Skeletal muscle cell (primary cell): Measurements from ENCODE around the gene UBTFL1.
"Not testable (repeated sequence)": the region's sequence is repeated elsewhere in the genome, so short reads cannot be mapped to it uniquely, and the experiment has no call there.

Experiments used
- DNase-seq: peaks from one replicate; pipeline ENCODE4 v3.0.0-alpha.2; 2010; ENCODE audit warnings: low read depth
- H3K4me3 ChIP-seq: 2 replicates; pipeline ENCODE4 v1.5.1; 2011; ENCODE audit warnings: low read depth, mild to moderate bottlenecking, control low read depth, low read length, moderate library complexity

UBTFL1 gene

GRCh38 chr11:90085650-90086049, at the start of gene UBTFL1:
TSS of gene UBTFL1 (plus strand) at chr11:90085950. CDS start at chr11:90085950, 0 bp downstream.
- DNase-seq, H3K4me3 ChIP-seq: not testable (repeated sequence)

GRCh38 chr11:90051591-90052209, 34.0 kb upstream of the UBTFL1 start:
- not testable (repeated sequence) for DNase-seq, H3K4me3 ChIP-seq

GRCh38 chr11:90052311-90052710, 33.4 kb upstream of the UBTFL1 start:
- H3K4me3 ChIP-seq, DNase-seq: not testable (repeated sequence)

GRCh38 chr11:90053545-90053944, 32.2 kb upstream of the UBTFL1 start:
- DNase-seq, H3K4me3 ChIP-seq: not testable (repeated sequence)

- DNase-seq, H3K4me3 ChIP-seq: not testable (repeated sequence)
Observed at GRCh38 chr11:90088731-90089130, 3.0 kb downstream of the UBTFL1 start.

- not testable (repeated sequence) for H3K4me3 ChIP-seq, DNase-seq
Observed at GRCh38 chr11:90095230-90095924, 9.6 kb downstream of the UBTFL1 start.

GRCh38 chr11:90098261-90098660, 12.5 kb downstream of the UBTFL1 start:
- not testable (repeated sequence) for H3K4me3 ChIP-seq, DNase-seq

GRCh38 chr11:90100431-90100830, 14.7 kb downstream of the UBTFL1 start:
- H3K4me3 ChIP-seq = no peak overlapping the region
- DNase-seq = no peak

- DNase-seq = no peak
- H3K4me3 ChIP-seq = no peak overlapping the region
Observed at GRCh38 chr11:90113541-90113940, 27.8 kb downstream of the UBTFL1 start.

- H3K4me3 ChIP-seq = no peak overlapping the region
- no peak for DNase-seq
Observed at GRCh38 chr11:90120191-90120590, 34.4 kb downstream of the UBTFL1 start.

GRCh38 chr11:90124371-90124770, 38.6 kb downstream of the UBTFL1 start:
- H3K4me3 ChIP-seq = no peak overlapping the region
- DNase-seq = no peak

- DNase-seq = no peak
- H3K4me3 ChIP-seq = no peak overlapping the region
Observed at GRCh38 chr11:90124946-90125345, 39.2 kb downstream of the UBTFL1 start.

GRCh38 chr11:90133560-90134477, 48.1 kb downstream of the UBTFL1 start:
- no peak for DNase-seq
- H3K4me3 ChIP-seq = peak overlapping the region; percentile 63

- DNase-seq = peak; percentile 1
- peak within 1 kb of the TSS; percentile 63 for H3K4me3 ChIP-seq
Observed at GRCh38 chr11:90134478-90135003, 48.8 kb downstream of the UBTFL1 start, which contains the start of gene NAALAD2. TSS of gene NAALAD2 (plus strand) at chr11:90134663. CDS start at chr11:90134759, 96 bp downstream.

GRCh38 chr11:90135016-90135415, 49.3 kb downstream of the UBTFL1 start:
- peak overlapping the region; percentile 63 for H3K4me3 ChIP-seq
- DNase-seq = no peak
